CD14-positive monocyte (primary cell): Measurements from ENCODE around the gene GRIN3A. TPM values are rescaled to one million over a fixed set of nuclear protein-coding genes. Genes with fewer than 3 reads are reported as not detected.

ENCODE experiments used
- DNase-seq, 3 donors: peaks; one replicate each; pipeline ENCODE4 v3.0.0-alpha.2; 2011 to 2022
- H2AFZ ChIP-seq: 2 replicates; pipeline ENCODE4 v1.6.0; 2012; ENCODE audit warnings: mild to moderate bottlenecking, low read depth, low read length, inconsistent platforms; ENCODE audit not compliant: insufficient read depth, poor library complexity, severe bottlenecking
- H3K27ac ChIP-seq, 2 donors: 1 replicate in 1 of 2; 2 replicates in 1 of 2; pipeline ENCODE4 v1.5.1; 2012 to 2013; ENCODE audit warnings: low read length in 2 of 2, control low read depth in 1 of 2, inconsistent platforms in 1 of 2, low read depth in 1 of 2, mild to moderate bottlenecking in 1 of 2
- H3K27me3 ChIP-seq, 2 donors: one replicate each; pipeline versions ENCODE4 v1.6.0 to v1.6.1; 2011 to 2013; ENCODE audit warnings: low read length in 2 of 2; ENCODE audit not compliant: control insufficient read depth in 2 of 2, insufficient read depth in 2 of 2
- H3K36me3 ChIP-seq, 2 donors: replicated peaks in 1 of 2; 1 replicate in 1 of 2; 2 replicates in 1 of 2; pipeline versions ENCODE4 v1.5.1 to v1.6.1; 2012 to 2013; ENCODE audit warnings: low read length in 2 of 2, control low read depth in 1 of 2, inconsistent platforms in 1 of 2, mild to moderate bottlenecking in 1 of 2; ENCODE audit not compliant: insufficient read depth in 2 of 2, control insufficient read depth in 1 of 2
- H3K4me1 ChIP-seq, 2 donors: 1 replicate in 1 of 2; 2 replicates in 1 of 2; pipeline versions ENCODE4 v1.5.1 to v1.6.1; 2012 to 2013; ENCODE audit warnings: low read length in 2 of 2, control low read depth in 1 of 2, inconsistent platforms in 1 of 2, mild to moderate bottlenecking in 1 of 2, moderate library complexity in 1 of 2; ENCODE audit not compliant: insufficient read depth in 2 of 2, control insufficient read depth in 1 of 2
- H3K4me2 ChIP-seq: replicated peaks from 2 replicates; pipeline ENCODE3; 2012; ENCODE audit warnings: low read length, moderate library complexity, mild to moderate bottlenecking; ENCODE audit not compliant: poor library complexity, severe bottlenecking; ENCODE audit errors: extremely low read depth
- H3K4me3 ChIP-seq, 3 experiments: fragments of 200-600 bp in 1 of 3; sonication (generic) in 1 of 3; replicated peaks in 1 of 3; 1 replicate in 2 of 3; 2 replicates in 1 of 3; pipeline ENCODE4 v1.5.1; 2011 to 2013; ENCODE audit warnings: low read length in 3 of 3, mild to moderate bottlenecking in 3 of 3, control low read depth in 2 of 3, low read depth in 2 of 3, inconsistent platforms in 1 of 3, moderate library complexity in 1 of 3
- H3K79me2 ChIP-seq: 2 replicates; pipeline ENCODE4 v1.6.0; 2012; ENCODE audit warnings: mild to moderate bottlenecking, control low read depth, inconsistent platforms, low read length, moderate library complexity; ENCODE audit not compliant: insufficient read depth
- H3K9ac ChIP-seq: 2 replicates; pipeline ENCODE4 v1.6.0; 2017; ENCODE audit warnings: low read length, mild to moderate bottlenecking; ENCODE audit not compliant: insufficient read depth, poor library complexity, severe bottlenecking
- H3K9me3 ChIP-seq, 2 donors: replicated peaks in 1 of 2; 1 replicate in 1 of 2; 2 replicates in 1 of 2; pipeline versions ENCODE4 v1.5.1 to v1.6.1; 2012 to 2013; ENCODE audit warnings: low read length in 2 of 2, control low read depth in 1 of 2; ENCODE audit not compliant: control insufficient read depth in 1 of 2, insufficient read depth in 1 of 2
- H4K20me1 ChIP-seq: 2 replicates; pipeline ENCODE4 v1.6.0; 2012; ENCODE audit warnings: mild to moderate bottlenecking, low read length, control low read depth, moderate library complexity; ENCODE audit not compliant: insufficient read depth
- H3K27ac Mint-ChIP-seq, 7 donors: one replicate each; pipeline ENCODE4 v1.8.0; 2020; ENCODE audit warnings: mild to moderate bottlenecking in 7 of 7, mixed read lengths in 7 of 7, moderate library complexity in 6 of 7, inconsistent platforms in 2 of 7
- H3K27me3 Mint-ChIP-seq, 3 donors: one replicate each; pipeline ENCODE4 v1.8.0; 2021 to 2022; ENCODE audit warnings: low read depth in 3 of 3, mild to moderate bottlenecking in 3 of 3, mixed read lengths in 3 of 3, moderate library complexity in 3 of 3, inconsistent platforms in 1 of 3
- H3K36me3 Mint-ChIP-seq, 2 donors: one replicate each; pipeline ENCODE4 v1.8.0; 2020; ENCODE audit warnings: mixed read lengths in 2 of 2, inconsistent platforms in 1 of 2, mild to moderate bottlenecking in 1 of 2
- H3K4me1 Mint-ChIP-seq: one replicate; pipeline ENCODE4 v1.8.0; 2020; ENCODE audit warnings: mild to moderate bottlenecking, mixed read lengths
- H3K4me3 Mint-ChIP-seq, 2 donors: one replicate each; pipeline ENCODE4 v1.8.0; 2020; ENCODE audit warnings: mild to moderate bottlenecking in 2 of 2, mixed read lengths in 2 of 2, moderate library complexity in 1 of 2
- H3K9me3 Mint-ChIP-seq, 7 donors: one replicate each; pipeline ENCODE4 v1.8.0; 2020 to 2022; ENCODE audit warnings: mixed read lengths in 7 of 7, mild to moderate bottlenecking in 6 of 7, moderate library complexity in 6 of 7, inconsistent platforms in 2 of 7
- WGBS: methylation state at CpG from one replicate; pipeline ENCODE4 v1.1.5; 2013; ENCODE audit warnings: missing lambda C conversion rate; ENCODE audit not compliant: insufficient coverage; 5-methylcytosine and 5-hydroxymethylcytosine counted together
- intact Hi-C, 2 donors: fragments of 100-400 bp; cut with micrococcal nuclease; formaldehyde crosslinking; loops; one replicate each; pipeline versions ENCODE4 v1.15.0 to v1.15.1; 2023
- polyA plus RNA-seq, 3 donors: library from polyadenylated mRNA; depleted of rRNA in 1 of 3; unstranded in 2 of 3; stranded (reverse) in 1 of 3; fragments of 300-500 nt in 2 of 3; fragments of >200 nt in 1 of 3; fragmentation: Illumina TruSeq in 2 of 3; gene quantifications; 1 replicate in 2 of 3; 2 replicates in 1 of 3; pipeline ENCODE4 v1.2.3, GENCODE V29; 2012 to 2021
- TF ChIP-seq, protein P1 (sequence below): fragments of 200-600 bp; IDR thresholded peaks from one replicate; pipeline ENCODE4 v1.8.0; 2022; ENCODE audit warnings: antibody characterized with exemption, mild to moderate bottlenecking

The GRIN3A gene
- polyA plus RNA-seq, 3 donors = 0.11 to 0.39 (median 0.16) TPM

DNA sequence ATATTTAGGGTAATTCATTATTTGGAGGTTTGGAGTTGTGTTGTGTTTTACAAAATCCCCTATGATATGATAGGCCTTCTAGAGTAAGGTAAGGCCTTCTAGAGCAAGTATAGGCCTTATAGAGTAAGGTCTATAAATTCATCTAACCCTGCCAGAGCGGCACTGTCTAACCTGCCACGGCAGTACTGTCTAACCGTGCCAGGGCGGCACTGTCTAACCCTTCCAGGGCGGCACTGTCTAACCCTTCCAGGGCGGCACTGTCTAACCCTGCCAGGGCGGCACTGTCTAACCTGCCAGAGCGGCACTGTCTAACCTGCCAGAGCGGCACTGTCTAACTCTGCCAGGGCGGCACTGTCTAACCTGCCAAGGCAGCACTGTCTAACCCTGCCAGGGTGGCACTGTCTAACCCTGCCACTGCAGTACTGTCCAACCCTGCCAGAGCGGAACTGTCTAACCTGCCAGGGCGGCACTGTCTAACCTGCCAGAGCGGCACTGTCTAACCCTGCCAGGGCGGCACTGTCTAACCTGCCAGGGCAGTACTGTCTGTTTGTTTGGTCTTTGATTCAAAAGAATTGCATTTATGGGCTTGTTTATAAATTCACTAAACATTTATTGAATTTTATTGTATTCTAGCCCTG, 195.2 kb downstream of the GRIN3A start:
- TF ChIP-seq, protein P1, sequence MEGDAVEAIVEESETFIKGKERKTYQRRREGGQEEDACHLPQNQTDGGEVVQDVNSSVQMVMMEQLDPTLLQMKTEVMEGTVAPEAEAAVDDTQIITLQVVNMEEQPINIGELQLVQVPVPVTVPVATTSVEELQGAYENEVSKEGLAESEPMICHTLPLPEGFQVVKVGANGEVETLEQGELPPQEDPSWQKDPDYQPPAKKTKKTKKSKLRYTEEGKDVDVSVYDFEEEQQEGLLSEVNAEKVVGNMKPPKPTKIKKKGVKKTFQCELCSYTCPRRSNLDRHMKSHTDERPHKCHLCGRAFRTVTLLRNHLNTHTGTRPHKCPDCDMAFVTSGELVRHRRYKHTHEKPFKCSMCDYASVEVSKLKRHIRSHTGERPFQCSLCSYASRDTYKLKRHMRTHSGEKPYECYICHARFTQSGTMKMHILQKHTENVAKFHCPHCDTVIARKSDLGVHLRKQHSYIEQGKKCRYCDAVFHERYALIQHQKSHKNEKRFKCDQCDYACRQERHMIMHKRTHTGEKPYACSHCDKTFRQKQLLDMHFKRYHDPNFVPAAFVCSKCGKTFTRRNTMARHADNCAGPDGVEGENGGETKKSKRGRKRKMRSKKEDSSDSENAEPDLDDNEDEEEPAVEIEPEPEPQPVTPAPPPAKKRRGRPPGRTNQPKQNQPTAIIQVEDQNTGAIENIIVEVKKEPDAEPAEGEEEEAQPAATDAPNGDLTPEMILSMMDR = no peak
- WGBS = 97% methylated on average over 12 of the region's 14 CpGs
- H3K27ac ChIP-seq = no peak overlapping the region
- peaks cover 45 to 59% of the 10 kb centered on the region in 2 donors for H3K36me3 Mint-ChIP-seq
- no peaks in the 10 kb centered on the region for H3K27me3 ChIP-seq
- intact Hi-C loops = no loop called here
- no peak for DNase-seq
- no peak overlapping the region for H3K27ac Mint-ChIP-seq
- H3K79me2 ChIP-seq = peaks cover 5% of the 10 kb centered on the region
- no peak overlapping the region for H3K4me3 ChIP-seq
- no peak overlapping the region for H3K4me3 Mint-ChIP-seq
- H3K27me3 Mint-ChIP-seq = no peaks in the 10 kb centered on the region
- H3K9ac ChIP-seq = no peak overlapping the region
- H2AFZ ChIP-seq = no peak overlapping the region
- H3K4me1 Mint-ChIP-seq = no peaks in the 10 kb centered on the region
- peaks cover 16% of the 10 kb centered on the region for H4K20me1 ChIP-seq
- H3K4me1 ChIP-seq = no peaks in the 10 kb centered on the region
- H3K4me2 ChIP-seq = no peak overlapping the region
- peaks cover 0 to 2% (median 0%) of the 10 kb centered on the region in 7 donors for H3K9me3 Mint-ChIP-seq
- H3K36me3 ChIP-seq = peaks cover 86 to 98% of the 10 kb centered on the region in 2 donors
- no peaks in the 10 kb centered on the region for H3K9me3 ChIP-seq

DNA sequence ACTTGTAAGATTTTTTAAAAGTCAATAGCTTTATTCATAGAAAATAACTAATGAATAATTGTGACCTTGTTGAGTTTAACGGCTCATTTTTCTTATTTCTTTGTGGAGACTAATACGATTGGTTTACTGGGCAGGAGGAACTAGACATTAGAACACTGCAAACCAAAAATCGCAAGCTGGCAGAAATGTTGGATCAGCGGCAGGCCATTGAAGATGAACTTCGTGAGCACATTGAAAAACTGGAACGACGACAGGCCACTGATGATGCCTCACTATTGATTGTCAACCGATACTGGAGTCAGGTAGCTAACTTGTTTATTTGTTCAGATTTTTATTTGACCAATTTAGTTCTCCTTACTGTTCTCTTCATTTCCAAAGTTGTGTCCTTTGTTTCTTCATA, 198.4 kb downstream of the GRIN3A start:
- Histone ChIP-seq H4K20me1 (peaks cover 35% of the 10 kb centered on the region), H3K4me1 (no peaks in the 10 kb centered on the region), H3K27ac (no peak overlapping the region), H3K9ac (no peak overlapping the region), H3K4me2 (no peak overlapping the region), H3K27me3 (no peaks in the 10 kb centered on the region), H2AFZ (no peak overlapping the region), H3K79me2 (peaks cover 36% of the 10 kb centered on the region), H3K36me3 (peaks cover 81 to 98% of the 10 kb centered on the region in 2 donors), H3K4me3 (no peak overlapping the region), H3K9me3 (no peaks in the 10 kb centered on the region)
- Mint-ChIP-seq H3K27me3 (no peaks in the 10 kb centered on the region), H3K4me3 (no peak overlapping the region), H3K9me3 (no peaks in the 10 kb centered on the region), H3K4me1 (peaks cover 5% of the 10 kb centered on the region), H3K27ac (no peak overlapping the region), H3K36me3 (peaks cover 24 to 35% of the 10 kb centered on the region in 2 donors)
- intact Hi-C loops = no loop called here
- 100% methylated on average over 6 of the region's 8 CpGs for WGBS
- no peak for DNase-seq
- TF ChIP-seq, protein P1 = no peak
